Neural cell (in vitro differentiated cells): ENCODE results near the gene ZFPL1. TPM values are rescaled to one million over a fixed set of nuclear protein-coding genes. Genes with fewer than 3 reads are reported as not detected.

Experiments used
- H2AFZ ChIP-seq: fragments of 200-600, 300-800 bp; sonication (generic), shearing (Covaris generic); 2 replicates; pipeline ENCODE4 v1.6.0; 2014; ENCODE audit warnings: low read depth, mild to moderate bottlenecking, antibody characterized with exemption, low read length, moderate library complexity
- H3F3A ChIP-seq: fragments of 200-600 bp; shearing (Covaris generic); 2 replicates; pipeline ENCODE4 v1.6.1; 2016; ENCODE audit warnings: mild to moderate bottlenecking, moderate library complexity, mixed read lengths, antibody characterized with exemption, low read length; ENCODE audit not compliant: insufficient read depth, poor library complexity, severe bottlenecking
- H3K27ac ChIP-seq: fragments of 200-600, 300-800 bp; sonication (generic), shearing (Covaris generic); 2 replicates; pipeline ENCODE4 v1.5.1; 2014; ENCODE audit warnings: mild to moderate bottlenecking, low read length, moderate library complexity
- H3K27me3 ChIP-seq: fragments of 300-800, 200-600 bp; sonication (generic), shearing (Covaris generic); 2 replicates; pipeline ENCODE4 v1.6.0; 2014; ENCODE audit warnings: mild to moderate bottlenecking, low read depth, low read length, moderate library complexity; ENCODE audit not compliant: insufficient read depth
- H3K36me3 ChIP-seq: fragments of 300-800, 200-600 bp; sonication (generic), shearing (Covaris generic); 2 replicates; pipeline ENCODE4 v1.5.1; 2014; ENCODE audit warnings: mild to moderate bottlenecking, antibody characterized with exemption, low read length, moderate library complexity; ENCODE audit not compliant: insufficient read depth
- H3K4me2 ChIP-seq: fragments of 300-800, 200-600 bp; sonication (generic), shearing (Covaris generic); 2 replicates; pipeline ENCODE4 v1.6.0; 2014; ENCODE audit warnings: mild to moderate bottlenecking, low read length
- H3K4me3 ChIP-seq: fragments of 300-800, 200-600 bp; sonication (generic), shearing (Covaris generic); 2 replicates; pipeline ENCODE4 v1.5.1; 2014; ENCODE audit warnings: mild to moderate bottlenecking, low read length, moderate library complexity
- H3K79me2 ChIP-seq: fragments of 200-600 bp; shearing (Covaris generic); replicated peaks from 2 replicates; pipeline ENCODE4 v1.6.0; 2014; ENCODE audit warnings: mild to moderate bottlenecking, low read length, moderate library complexity; ENCODE audit not compliant: insufficient read depth
- H3K9ac ChIP-seq: fragments of 300-800, 200-600 bp; sonication (generic), shearing (Covaris generic); 2 replicates; pipeline ENCODE4 v1.6.1; 2016; ENCODE audit warnings: mild to moderate bottlenecking, low read length, mixed read lengths
- H3K9me2 ChIP-seq: fragments of 200-600 bp; shearing (Covaris generic); 2 replicates; pipeline ENCODE4 v1.6.1; 2016; ENCODE audit warnings: mild to moderate bottlenecking, low read length, mixed read lengths; ENCODE audit not compliant: insufficient read depth
- H3K9me3 ChIP-seq: fragments of 200-600, 300-800 bp; sonication (generic), shearing (Covaris generic); 2 replicates; pipeline ENCODE4 v1.6.1; 2016; ENCODE audit warnings: mild to moderate bottlenecking, mixed run types, low read length, moderate library complexity, mixed read lengths
- H4K20me1 ChIP-seq: fragments of 200-600 bp; shearing (Covaris generic); 2 replicates; pipeline ENCODE4 v1.6.1; 2016; ENCODE audit warnings: mild to moderate bottlenecking, mixed run types; ENCODE audit not compliant: insufficient read depth
- EP300 ChIP-seq: fragments of 450-650 bp; conservative IDR thresholded peaks from 2 replicates; pipeline ENCODE4 v1.6.1; 2014; ENCODE audit warnings: antibody characterized with exemption, mild to moderate bottlenecking, moderate library complexity; ENCODE audit not compliant: poor library complexity, severe bottlenecking
- EZH2 ChIP-seq: fragments of 200-600, 300-800 bp; shearing (Covaris generic), sonication (generic); IDR thresholded peaks from 2 replicates; pipeline ENCODE4 v1.6.1; 2014; ENCODE audit warnings: antibody characterized with exemption, low read length, borderline replicate concordance, mild to moderate bottlenecking; ENCODE audit not compliant: insufficient read depth, poor library complexity, severe bottlenecking
- MXI1 ChIP-seq: fragments of 450-650 bp; conservative IDR thresholded peaks from 2 replicates; pipeline ENCODE4 v1.6.1; 2014; ENCODE audit warnings: antibody characterized with exemption, mild to moderate bottlenecking; ENCODE audit not compliant: poor library complexity, severe bottlenecking
- POLR2AphosphoS5 ChIP-seq: IDR thresholded peaks from 2 replicates; pipeline ENCODE4 v1.6.1; 2012
- RAD21 ChIP-seq: fragments of 450-650 bp; conservative IDR thresholded peaks from 2 replicates; pipeline ENCODE4 v1.6.1; 2014; ENCODE audit warnings: antibody characterized with exemption, mild to moderate bottlenecking, moderate library complexity
- SMC3 ChIP-seq: fragments of 450-650 bp; conservative IDR thresholded peaks from 2 replicates; pipeline ENCODE4 v1.6.1; 2014; ENCODE audit warnings: antibody characterized with exemption, mild to moderate bottlenecking, moderate library complexity; ENCODE audit not compliant: poor library complexity
- TAF1 ChIP-seq: IDR thresholded peaks from 2 replicates; pipeline ENCODE4 v1.6.1; 2012; ENCODE audit warnings: low read depth
- polyA minus RNA-seq: library from RNA; depleted of rRNA, polyadenylated mRNA; stranded (reverse); fragments of >200 nt; gene quantifications from 2 replicates; pipeline ENCODE4 v1.2.3, GENCODE V29; 2014
- polyA plus RNA-seq: library from polyadenylated mRNA; depleted of rRNA; stranded (reverse); fragments of >200 nt; gene quantifications from 2 replicates; pipeline ENCODE4 v1.2.3, GENCODE V29; 2014
- TF ChIP-seq, protein P1 (sequence below): IDR thresholded peaks from 2 replicates; pipeline ENCODE4 v1.6.1; 2012; ENCODE audit warnings: borderline replicate concordance
- TF ChIP-seq, protein P2 (sequence below): fragments of 450-650 bp; IDR thresholded peaks from 2 replicates; pipeline ENCODE4 v1.5.1; 2014; ENCODE audit warnings: antibody characterized with exemption, mild to moderate bottlenecking, moderate library complexity; ENCODE audit not compliant: poor library complexity, severe bottlenecking

ZFPL1 gene
- polyA plus RNA-seq (39.7 and 42.0 TPM in 2 replicates), polyA minus RNA-seq (18.3 and 19.9 TPM in 2 replicates)

DNA sequence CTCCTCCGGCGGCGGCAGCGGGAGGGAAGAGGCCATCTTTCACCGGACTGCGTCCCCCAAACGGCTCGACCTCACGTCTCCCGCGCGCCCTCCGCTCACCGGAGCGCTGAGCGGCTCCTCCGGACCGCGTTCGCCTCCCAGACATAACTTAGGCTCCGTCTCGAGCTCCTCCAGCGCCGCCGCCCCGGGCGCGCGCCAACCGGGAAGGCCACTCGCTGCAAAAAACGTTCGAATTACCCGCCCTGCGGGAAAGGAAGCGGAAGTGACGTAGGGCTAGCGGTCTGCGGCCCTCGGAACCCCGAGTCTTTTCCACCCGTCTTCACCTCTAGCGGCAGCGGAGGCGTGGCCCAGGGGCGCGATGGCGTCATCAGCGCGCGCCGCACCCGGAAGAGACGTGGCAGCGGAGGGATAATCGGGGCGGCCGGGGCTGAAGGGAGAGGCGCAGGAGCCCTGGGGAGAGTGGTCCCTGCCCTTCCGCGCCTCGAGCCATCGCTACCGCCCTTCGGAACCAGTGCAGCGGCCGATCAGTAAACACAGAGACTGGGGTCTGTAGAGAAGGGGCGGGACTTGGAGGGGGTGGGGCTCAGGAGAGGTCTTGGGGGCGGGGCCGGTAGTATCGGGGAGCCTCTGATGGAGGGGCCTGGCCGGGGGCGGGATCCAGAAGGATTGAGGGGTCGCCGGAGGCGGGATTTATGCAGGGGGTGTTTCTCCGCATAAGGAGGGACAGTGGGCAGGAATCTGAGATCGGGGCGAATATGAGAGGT is at the start of gene ZFPL1, which contains the start of gene CDCA5:
Gene ZFPL1 (plus strand): TSS at position 389 of the 764 bp plus-strand sequence. CDS start 477 bp downstream, outside the sequence.
Gene CDCA5 (minus strand): TSS at position 207 of the 764 bp plus-strand sequence. CDS start 62 bp downstream, at position 145.
- H2AFZ ChIP-seq, result peak within 1 kb of the TSS; percentile 65

DNA sequence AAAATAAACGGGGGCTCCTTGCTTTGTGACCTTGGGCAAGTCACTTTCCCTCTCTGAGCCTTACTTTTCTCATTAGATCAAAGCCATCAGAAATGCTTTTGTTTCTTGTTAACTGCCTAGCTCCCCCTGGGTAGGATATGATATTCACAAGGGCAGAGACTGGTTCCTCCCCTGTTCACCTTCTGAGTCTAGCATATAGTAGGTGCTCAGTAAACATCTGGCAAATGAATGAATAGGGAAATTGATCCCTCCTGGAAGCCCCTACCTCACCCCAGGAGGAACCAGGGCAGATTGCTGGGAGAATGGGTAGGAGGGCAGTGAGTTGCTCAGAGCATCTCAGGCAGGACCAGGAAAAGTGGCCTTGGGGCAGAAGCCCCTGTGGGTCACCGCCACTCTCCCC is 49.6 kb upstream of the ZFPL1 start:
- no peak overlapping the region for H3K4me3 ChIP-seq
- H3K79me2 ChIP-seq, result no peaks in the 10 kb centered on the region
- no peak overlapping the region for H3K27ac ChIP-seq
- no peak overlapping the region for H3K9ac ChIP-seq
- no peak for TF ChIP-seq EZH2
- TF ChIP-seq EP300, result no peak
- no peak for TF ChIP-seq MXI1
- TF ChIP-seq SMC3, result no peak
- no peak for TF ChIP-seq TAF1
- TF ChIP-seq, protein P1, sequence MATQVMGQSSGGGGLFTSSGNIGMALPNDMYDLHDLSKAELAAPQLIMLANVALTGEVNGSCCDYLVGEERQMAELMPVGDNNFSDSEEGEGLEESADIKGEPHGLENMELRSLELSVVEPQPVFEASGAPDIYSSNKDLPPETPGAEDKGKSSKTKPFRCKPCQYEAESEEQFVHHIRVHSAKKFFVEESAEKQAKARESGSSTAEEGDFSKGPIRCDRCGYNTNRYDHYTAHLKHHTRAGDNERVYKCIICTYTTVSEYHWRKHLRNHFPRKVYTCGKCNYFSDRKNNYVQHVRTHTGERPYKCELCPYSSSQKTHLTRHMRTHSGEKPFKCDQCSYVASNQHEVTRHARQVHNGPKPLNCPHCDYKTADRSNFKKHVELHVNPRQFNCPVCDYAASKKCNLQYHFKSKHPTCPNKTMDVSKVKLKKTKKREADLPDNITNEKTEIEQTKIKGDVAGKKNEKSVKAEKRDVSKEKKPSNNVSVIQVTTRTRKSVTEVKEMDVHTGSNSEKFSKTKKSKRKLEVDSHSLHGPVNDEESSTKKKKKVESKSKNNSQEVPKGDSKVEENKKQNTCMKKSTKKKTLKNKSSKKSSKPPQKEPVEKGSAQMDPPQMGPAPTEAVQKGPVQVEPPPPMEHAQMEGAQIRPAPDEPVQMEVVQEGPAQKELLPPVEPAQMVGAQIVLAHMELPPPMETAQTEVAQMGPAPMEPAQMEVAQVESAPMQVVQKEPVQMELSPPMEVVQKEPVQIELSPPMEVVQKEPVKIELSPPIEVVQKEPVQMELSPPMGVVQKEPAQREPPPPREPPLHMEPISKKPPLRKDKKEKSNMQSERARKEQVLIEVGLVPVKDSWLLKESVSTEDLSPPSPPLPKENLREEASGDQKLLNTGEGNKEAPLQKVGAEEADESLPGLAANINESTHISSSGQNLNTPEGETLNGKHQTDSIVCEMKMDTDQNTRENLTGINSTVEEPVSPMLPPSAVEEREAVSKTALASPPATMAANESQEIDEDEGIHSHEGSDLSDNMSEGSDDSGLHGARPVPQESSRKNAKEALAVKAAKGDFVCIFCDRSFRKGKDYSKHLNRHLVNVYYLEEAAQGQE, result no peak
- no peak for TF ChIP-seq POLR2AphosphoS5
- TF ChIP-seq, protein P2, sequence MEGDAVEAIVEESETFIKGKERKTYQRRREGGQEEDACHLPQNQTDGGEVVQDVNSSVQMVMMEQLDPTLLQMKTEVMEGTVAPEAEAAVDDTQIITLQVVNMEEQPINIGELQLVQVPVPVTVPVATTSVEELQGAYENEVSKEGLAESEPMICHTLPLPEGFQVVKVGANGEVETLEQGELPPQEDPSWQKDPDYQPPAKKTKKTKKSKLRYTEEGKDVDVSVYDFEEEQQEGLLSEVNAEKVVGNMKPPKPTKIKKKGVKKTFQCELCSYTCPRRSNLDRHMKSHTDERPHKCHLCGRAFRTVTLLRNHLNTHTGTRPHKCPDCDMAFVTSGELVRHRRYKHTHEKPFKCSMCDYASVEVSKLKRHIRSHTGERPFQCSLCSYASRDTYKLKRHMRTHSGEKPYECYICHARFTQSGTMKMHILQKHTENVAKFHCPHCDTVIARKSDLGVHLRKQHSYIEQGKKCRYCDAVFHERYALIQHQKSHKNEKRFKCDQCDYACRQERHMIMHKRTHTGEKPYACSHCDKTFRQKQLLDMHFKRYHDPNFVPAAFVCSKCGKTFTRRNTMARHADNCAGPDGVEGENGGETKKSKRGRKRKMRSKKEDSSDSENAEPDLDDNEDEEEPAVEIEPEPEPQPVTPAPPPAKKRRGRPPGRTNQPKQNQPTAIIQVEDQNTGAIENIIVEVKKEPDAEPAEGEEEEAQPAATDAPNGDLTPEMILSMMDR, result no peak
- no peaks in the 10 kb centered on the region for H3K9me2 ChIP-seq
- no peaks in the 10 kb centered on the region for H4K20me1 ChIP-seq
- H3K27me3 ChIP-seq, result no peaks in the 10 kb centered on the region
- no peaks in the 10 kb centered on the region for H3K9me3 ChIP-seq
- no peaks in the 10 kb centered on the region for H3F3A ChIP-seq
- no peak overlapping the region for H2AFZ ChIP-seq
- H3K4me2 ChIP-seq, result no peak overlapping the region
- H3K36me3 ChIP-seq, result no peaks in the 10 kb centered on the region

More for the DNA sequence above, at the start of gene ZFPL1, which contains the start of gene CDCA5:
- H3F3A ChIP-seq, result no peaks in the 10 kb centered on the region
- no peaks in the 10 kb centered on the region for H3K9me3 ChIP-seq
- H3K27ac ChIP-seq, result peak within 1 kb of the TSS; percentile 85
- peak within 1 kb of the TSS; percentile 88 for H3K4me2 ChIP-seq
- H3K4me3 ChIP-seq, result peak within 1 kb of the TSS; percentile 84
- H3K79me2 ChIP-seq, result peaks cover 23% of the 10 kb centered on the region
- no peaks in the 10 kb centered on the region for H4K20me1 ChIP-seq
- H3K36me3 ChIP-seq, result no peaks in the 10 kb centered on the region
- no peaks in the 10 kb centered on the region for H3K27me3 ChIP-seq
- peak within 1 kb of the TSS; percentile 84 for H3K9ac ChIP-seq
- H3K9me2 ChIP-seq, result no peaks in the 10 kb centered on the region
- TF ChIP-seq EZH2, result no peak
- peak; percentile 26 for TF ChIP-seq SMC3
- TF ChIP-seq, protein P2, result no peak
- TF ChIP-seq MXI1, result peak; percentile 100
- TF ChIP-seq TAF1, result peak; percentile 80
- TF ChIP-seq RAD21, result peak; percentile 19
- peak; percentile 81 for TF ChIP-seq EP300
- TF ChIP-seq POLR2AphosphoS5, result peak; percentile 96
- TF ChIP-seq, protein P1, result peak; percentile 71
